ENCODE data around the gene PIK3AP1.

PIK3AP1 gene

GRCh38 chr10:96678725-96679124, 41.6 kb downstream of the PIK3AP1 start:
- Mint-ChIP-seq H3K9me3 (peaks cover 3% of the 10 kb centered on the region), H3K4me1 (ENCODE audit: low read depth) (peaks cover 3% of the 10 kb centered on the region), H3K27ac (no peak overlapping the region), H3K4me3 (no peak overlapping the region), H3K27me3 (no peaks in the 10 kb centered on the region), H3K36me3 (ENCODE audit: low read depth) (no peaks in the 10 kb centered on the region)
- DNase-seq: no peak

GRCh38 chr10:96676272-96677112, 43.8 kb downstream of the PIK3AP1 start:
- Mint-ChIP-seq H3K4me1 (ENCODE audit: low read depth) (peaks cover 16% of the 10 kb centered on the region), H3K36me3 (ENCODE audit: low read depth) (no peaks in the 10 kb centered on the region), H3K4me3 (no peak overlapping the region), H3K9me3 (peaks cover 3% of the 10 kb centered on the region), H3K27me3 (no peaks in the 10 kb centered on the region), H3K27ac (no peak overlapping the region)
- no peak for DNase-seq

- H3K4me3 Mint-ChIP-seq: no peak overlapping the region
- no peaks in the 10 kb centered on the region for H3K36me3 Mint-ChIP-seq (ENCODE audit: low read depth)
- DNase-seq: no peak
- no peaks in the 10 kb centered on the region for H3K27me3 Mint-ChIP-seq
- no peak overlapping the region for H3K27ac Mint-ChIP-seq
- peaks cover 3% of the 10 kb centered on the region for H3K9me3 Mint-ChIP-seq
- peaks cover 22% of the 10 kb centered on the region for H3K4me1 Mint-ChIP-seq (ENCODE audit: low read depth)
Measured at GRCh38 chr10:96675846-96676245, 44.5 kb downstream of the PIK3AP1 start.

GRCh38 chr10:96673318-96674099, 46.8 kb downstream of the PIK3AP1 start:
- Mint-ChIP-seq H3K27ac (no peak overlapping the region), H3K27me3 (no peaks in the 10 kb centered on the region), H3K4me1 (ENCODE audit: low read depth) (peaks cover 27% of the 10 kb centered on the region), H3K4me3 (no peak overlapping the region), H3K36me3 (ENCODE audit: low read depth) (no peaks in the 10 kb centered on the region), H3K9me3 (no peaks in the 10 kb centered on the region)
- DNase-seq: no peak

GRCh38 chr10:96672481-96673175, 47.7 kb downstream of the PIK3AP1 start:
- Mint-ChIP-seq H3K36me3 (ENCODE audit: low read depth) (no peaks in the 10 kb centered on the region), H3K27me3 (no peaks in the 10 kb centered on the region), H3K4me1 (ENCODE audit: low read depth) (peaks cover 27% of the 10 kb centered on the region), H3K4me3 (no peak overlapping the region), H3K27ac (peak overlapping the region; percentile 47), H3K9me3 (no peaks in the 10 kb centered on the region)
- DNase-seq: no peak

- Mint-ChIP-seq H3K27me3 (no peaks in the 10 kb centered on the region), H3K4me3 (no peak overlapping the region), H3K27ac (peak overlapping the region; percentile 65), H3K9me3 (no peaks in the 10 kb centered on the region), H3K36me3 (ENCODE audit: low read depth) (no peaks in the 10 kb centered on the region), H3K4me1 (ENCODE audit: low read depth) (peaks cover 27% of the 10 kb centered on the region)
- DNase-seq: no peak
Measured at GRCh38 chr10:96671211-96671890, 49.0 kb downstream of the PIK3AP1 start.

DNA sequence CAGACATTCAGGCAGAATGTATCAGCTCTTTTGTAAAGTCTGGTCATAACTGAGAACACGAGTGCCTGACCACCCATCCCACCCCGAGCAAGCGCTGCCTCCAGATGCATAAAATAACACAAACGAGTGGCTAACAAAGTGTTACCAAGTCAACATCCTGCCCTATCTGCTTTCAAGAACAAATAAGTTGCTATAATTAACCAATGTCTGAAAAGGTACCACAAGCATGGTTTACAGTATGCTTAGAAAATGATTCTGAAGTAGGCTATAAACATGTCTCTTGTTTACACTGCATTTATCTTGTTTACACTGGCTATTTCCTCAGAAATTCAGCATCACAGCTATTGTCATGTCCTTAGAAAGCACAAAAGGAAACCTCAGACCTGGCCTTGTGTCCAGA, 49.5 kb downstream of the PIK3AP1 start:
- H3K36me3 Mint-ChIP-seq (ENCODE audit: low read depth): no peaks in the 10 kb centered on the region
- DNase-seq: no peak
- peak overlapping the region; percentile 65 for H3K27ac Mint-ChIP-seq
- no peaks in the 10 kb centered on the region for H3K9me3 Mint-ChIP-seq
- H3K27me3 Mint-ChIP-seq: no peaks in the 10 kb centered on the region
- H3K4me1 Mint-ChIP-seq (ENCODE audit: low read depth): peaks cover 27% of the 10 kb centered on the region
- no peak overlapping the region for H3K4me3 Mint-ChIP-seq

DNA sequence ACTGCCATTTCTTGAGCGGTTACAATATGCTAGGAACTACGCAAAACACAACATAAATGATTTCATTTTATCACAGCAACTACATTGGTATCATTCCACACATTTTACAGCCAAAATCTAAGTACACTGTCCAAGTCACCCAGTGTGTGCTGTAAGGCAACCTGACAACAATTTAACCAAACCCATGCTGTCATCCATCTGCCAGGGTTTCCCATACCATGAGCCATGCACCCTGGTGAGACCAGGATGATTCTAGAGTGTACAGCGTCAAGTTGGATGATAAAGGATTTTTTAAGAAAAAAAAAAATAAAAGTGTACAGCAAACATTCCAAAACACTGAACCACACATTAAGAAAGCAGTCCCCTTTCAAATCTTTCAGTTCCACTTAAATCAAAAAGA, 52.9 kb downstream of the PIK3AP1 start:
- H3K27me3 Mint-ChIP-seq: no peaks in the 10 kb centered on the region
- no peak overlapping the region for H3K27ac Mint-ChIP-seq
- no peaks in the 10 kb centered on the region for H3K9me3 Mint-ChIP-seq
- no peak for DNase-seq
- H3K4me3 Mint-ChIP-seq: no peak overlapping the region
- peaks cover 14% of the 10 kb centered on the region for H3K4me1 Mint-ChIP-seq (ENCODE audit: low read depth)
- no peaks in the 10 kb centered on the region for H3K36me3 Mint-ChIP-seq (ENCODE audit: low read depth)

GRCh38 chr10:96666741-96667140, 53.6 kb downstream of the PIK3AP1 start:
- Mint-ChIP-seq H3K27me3 (no peaks in the 10 kb centered on the region), H3K36me3 (ENCODE audit: low read depth) (no peaks in the 10 kb centered on the region), H3K4me1 (ENCODE audit: low read depth) (peaks cover 14% of the 10 kb centered on the region), H3K4me3 (no peak overlapping the region), H3K9me3 (no peaks in the 10 kb centered on the region), H3K27ac (no peak overlapping the region)
- no peak for DNase-seq

DNA sequence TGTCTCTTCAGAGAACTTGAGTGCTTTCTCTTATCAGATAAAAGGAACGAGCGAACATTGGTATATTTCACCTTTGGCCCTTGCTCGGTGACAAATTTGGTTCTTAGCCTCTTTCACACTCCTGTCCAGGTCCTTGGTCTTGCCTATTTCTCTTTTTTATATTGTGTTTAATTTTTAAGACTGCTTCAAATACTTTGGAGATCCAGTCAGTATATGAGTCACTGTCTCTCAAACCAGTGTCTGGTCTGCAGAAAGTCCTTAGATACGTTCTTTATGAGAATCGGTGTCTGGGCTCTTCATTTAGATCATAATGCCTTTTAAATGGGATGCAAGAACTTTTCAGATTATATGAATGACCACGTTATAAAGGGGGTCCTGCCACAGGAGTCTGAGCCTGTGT, 55.0 kb downstream of the PIK3AP1 start:
- no peak overlapping the region for H3K27ac Mint-ChIP-seq
- no peaks in the 10 kb centered on the region for H3K9me3 Mint-ChIP-seq
- H3K27me3 Mint-ChIP-seq: no peaks in the 10 kb centered on the region
- no peaks in the 10 kb centered on the region for H3K36me3 Mint-ChIP-seq (ENCODE audit: low read depth)
- peaks cover under 1% of the 10 kb centered on the region for H3K4me1 Mint-ChIP-seq (ENCODE audit: low read depth)
- no peak overlapping the region for H3K4me3 Mint-ChIP-seq
- DNase-seq: no peak

DNA sequence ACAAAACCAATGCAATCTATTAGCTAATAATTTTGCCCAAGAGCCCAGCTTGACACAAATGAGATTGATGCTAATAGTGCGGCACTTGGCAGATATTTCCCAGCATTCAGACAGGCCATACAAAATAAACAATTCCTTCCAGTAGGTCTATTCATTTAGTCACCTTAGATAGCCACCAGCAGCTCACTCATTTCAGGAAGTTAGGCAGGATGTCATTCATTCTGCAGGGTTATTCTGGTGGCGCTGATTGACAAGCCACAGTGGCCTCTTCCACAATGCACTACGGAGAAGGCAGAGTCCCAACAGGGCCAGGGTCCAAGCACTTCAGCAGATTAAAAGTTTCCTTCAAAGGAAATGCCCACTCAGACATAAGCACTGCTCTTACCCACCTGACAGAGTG, 55.8 kb downstream of the PIK3AP1 start:
- Mint-ChIP-seq H3K27ac (no peak overlapping the region), H3K36me3 (ENCODE audit: low read depth) (no peaks in the 10 kb centered on the region), H3K4me3 (no peak overlapping the region), H3K9me3 (no peaks in the 10 kb centered on the region), H3K27me3 (no peaks in the 10 kb centered on the region), H3K4me1 (ENCODE audit: low read depth) (no peaks in the 10 kb centered on the region)
- no peak for DNase-seq

GRCh38 chr10:96663797-96664196, 56.5 kb downstream of the PIK3AP1 start:
- Mint-ChIP-seq H3K36me3 (ENCODE audit: low read depth) (no peaks in the 10 kb centered on the region), H3K4me3 (no peak overlapping the region), H3K9me3 (no peaks in the 10 kb centered on the region), H3K27me3 (no peaks in the 10 kb centered on the region), H3K4me1 (ENCODE audit: low read depth) (no peaks in the 10 kb centered on the region), H3K27ac (no peak overlapping the region)
- DNase-seq: no peak

GRCh38 chr10:96661632-96662031, 58.7 kb downstream of the PIK3AP1 start:
- no peaks in the 10 kb centered on the region for H3K27me3 Mint-ChIP-seq
- DNase-seq: no peak
- H3K27ac Mint-ChIP-seq: no peak overlapping the region
- no peaks in the 10 kb centered on the region for H3K4me1 Mint-ChIP-seq (ENCODE audit: low read depth)
- no peaks in the 10 kb centered on the region for H3K9me3 Mint-ChIP-seq
- no peaks in the 10 kb centered on the region for H3K36me3 Mint-ChIP-seq (ENCODE audit: low read depth)
- H3K4me3 Mint-ChIP-seq: no peak overlapping the region

- no peak for DNase-seq
- no peaks in the 10 kb centered on the region for H3K36me3 Mint-ChIP-seq (ENCODE audit: low read depth)
- no peak overlapping the region for H3K4me3 Mint-ChIP-seq
- H3K27ac Mint-ChIP-seq: no peak overlapping the region
- no peaks in the 10 kb centered on the region for H3K9me3 Mint-ChIP-seq
- H3K27me3 Mint-ChIP-seq: no peaks in the 10 kb centered on the region
- H3K4me1 Mint-ChIP-seq (ENCODE audit: low read depth): peaks cover 2% of the 10 kb centered on the region
Measured at GRCh38 chr10:96660297-96660696, 60.0 kb downstream of the PIK3AP1 start.

Data from activated T-cell treated with anti-CD3 and anti-CD28 coated beads, Interleukin-2, amount 50 U/mL, for 24 hours (primary cell).